GM23248 (cell line): Measurements from ENCODE around the gene INPP4A.

Experiments
- EZH2 ChIP-seq: fragments of 200-600 bp; sonication (generic); IDR thresholded peaks from 2 replicates; pipeline ENCODE4 v1.6.1; 2018; ENCODE audit warnings: antibody characterized with exemption, mild to moderate bottlenecking; ENCODE audit not compliant: insufficient read depth, poor library complexity, severe bottlenecking
- EZH2phosphoT487 ChIP-seq: fragments of 200-600 bp; sonication (generic); IDR thresholded peaks from 2 replicates; pipeline ENCODE4 v1.6.1; 2018; ENCODE audit warnings: antibody characterized with exemption, moderate library complexity, mild to moderate bottlenecking, low read depth; ENCODE audit not compliant: insufficient read depth

DNA sequence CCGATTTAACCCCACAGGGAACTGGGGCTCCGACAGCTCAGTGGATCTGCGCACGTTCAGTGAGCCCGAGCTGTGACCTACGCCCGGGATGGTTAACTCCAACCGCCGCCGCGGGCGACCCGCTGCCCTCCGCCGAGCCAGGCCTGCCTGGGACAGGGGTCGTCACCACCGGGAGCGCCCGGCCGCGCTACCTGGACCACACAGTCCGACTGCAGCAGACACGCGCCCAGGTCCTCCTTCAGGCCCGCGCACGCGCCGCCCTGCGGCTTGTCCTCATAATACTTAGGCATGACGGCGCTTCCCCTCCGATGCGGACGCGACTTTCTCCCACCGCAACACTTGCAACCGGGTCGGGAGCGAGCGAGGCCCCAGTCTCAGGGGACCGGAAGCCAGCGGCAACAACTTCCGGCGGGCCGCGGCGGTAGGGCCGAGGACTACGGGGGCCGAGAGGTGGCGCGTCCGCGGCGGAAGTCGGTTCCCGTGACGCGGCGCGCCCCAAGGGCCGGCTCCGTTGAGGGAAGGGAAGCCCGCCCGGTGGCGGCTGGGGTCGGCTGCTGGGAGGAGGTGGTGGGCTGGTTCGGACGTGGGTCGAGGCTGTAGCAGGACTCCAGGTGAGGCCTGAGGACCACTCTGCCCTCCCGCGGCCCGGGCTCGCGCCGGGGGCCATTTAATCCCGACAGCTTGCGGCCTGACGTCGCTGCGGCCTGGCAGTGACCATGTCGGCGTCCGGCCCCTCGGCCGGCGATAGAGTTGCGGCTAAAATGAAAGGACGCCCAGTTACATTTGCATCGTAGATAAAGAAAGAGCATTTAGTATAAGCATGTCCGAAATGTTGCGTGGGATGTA, 163.7 kb downstream of the INPP4A start, which contains the start of the genes COA5 and UNC50:
- TF ChIP-seq EZH2 (no peak), EZH2phosphoT487 (no peak)
